ENCODE measurements around the gene ETFDH.
A peak's percentile ranks its signal among the peaks of the same experiment; 100 is the strongest.

The ETFDH gene

DNA sequence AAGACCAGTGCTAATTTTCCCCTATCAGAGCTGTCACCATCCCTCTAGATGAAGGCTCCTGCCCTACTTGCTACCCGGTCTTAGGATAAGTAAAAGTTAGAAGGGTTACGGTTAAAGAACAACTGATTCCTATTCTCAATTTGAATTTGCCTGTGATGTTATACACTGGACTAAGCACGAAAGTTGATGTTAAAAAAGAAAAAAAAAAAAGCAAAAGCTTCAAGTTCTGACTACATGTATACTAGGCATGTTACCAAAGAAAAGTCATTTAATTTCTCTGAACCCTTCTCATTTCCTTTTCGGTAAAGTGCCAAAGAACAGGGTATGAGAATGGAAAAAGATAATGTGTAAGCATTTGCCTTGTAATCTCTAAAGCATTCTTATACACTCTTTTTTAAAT, 52.5 kb downstream of the ETFDH start:
- H3K4me3 ChIP-seq (ENCODE audit: control insufficient read depth, low read depth, low read length): no peak overlapping the region
- no peak for TF ChIP-seq CTCF (IDR thresholded peaks at IDR 0.05; ENCODE audit: control insufficient read depth, insufficient read depth, low read depth, low read length, missing control alignments)
- no peak for DNase-seq (ENCODE audit: low read depth)

DNA sequence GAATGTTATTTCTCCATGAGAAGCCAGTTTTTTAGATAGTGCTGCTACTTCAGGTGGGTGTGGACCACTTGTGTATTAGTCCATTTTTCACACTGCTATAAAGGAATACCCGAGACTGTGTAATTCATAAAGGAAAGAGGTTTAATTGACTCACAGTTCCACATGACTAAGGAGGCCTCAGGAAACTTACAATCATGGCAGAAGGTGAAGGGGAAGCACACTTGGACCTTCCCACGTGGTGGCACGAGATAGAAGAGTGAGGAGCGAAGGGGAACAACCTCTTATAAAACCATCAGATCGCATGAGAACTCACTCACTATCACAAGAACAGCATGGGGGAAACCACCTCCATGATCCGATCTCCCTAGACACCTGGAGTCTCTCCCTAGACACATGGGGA, 54.5 kb downstream of the ETFDH start:
- no peak for DNase-seq (ENCODE audit: low read depth)
- H3K4me3 ChIP-seq (ENCODE audit: control insufficient read depth, low read depth, low read length): no peak overlapping the region
- no peak for TF ChIP-seq CTCF (IDR thresholded peaks at IDR 0.05; ENCODE audit: control insufficient read depth, insufficient read depth, low read depth, low read length, missing control alignments)

DNA sequence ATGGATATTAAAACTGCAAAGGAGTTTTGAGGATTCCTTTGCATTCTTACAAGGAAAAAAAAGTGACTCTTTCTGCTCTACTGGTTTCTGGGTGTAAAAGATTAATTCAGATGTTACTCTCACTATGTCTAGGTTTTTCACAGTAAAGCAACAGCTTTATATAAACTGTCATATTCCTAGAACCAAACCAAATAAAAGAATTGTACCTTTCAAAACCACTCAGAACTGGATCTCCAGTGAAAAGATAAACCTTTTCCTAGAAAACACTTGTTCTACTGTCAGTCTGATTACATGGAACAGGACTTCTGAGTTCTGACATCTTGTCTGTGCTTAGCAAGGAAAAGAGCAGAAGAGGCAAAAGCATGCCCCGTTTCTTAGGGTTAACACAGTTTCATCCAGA, 56.1 kb downstream of the ETFDH start:
- TF ChIP-seq CTCF (IDR thresholded peaks at IDR 0.05; ENCODE audit: control insufficient read depth, insufficient read depth, low read depth, low read length, missing control alignments): no peak
- H3K4me3 ChIP-seq (ENCODE audit: control insufficient read depth, low read depth, low read length): no peak overlapping the region
- no peak for DNase-seq (ENCODE audit: low read depth)

- DNase-seq (ENCODE audit: low read depth): peak; percentile 48
- H3K4me3 ChIP-seq (ENCODE audit: control insufficient read depth, low read depth, low read length): no peak overlapping the region
- TF ChIP-seq CTCF (IDR thresholded peaks at IDR 0.05; ENCODE audit: control insufficient read depth, insufficient read depth, low read depth, low read length, missing control alignments): peak; percentile 95
Observed at GRCh38 chr4:158729716-158730559, 57.8 kb downstream of the ETFDH start.

DNA sequence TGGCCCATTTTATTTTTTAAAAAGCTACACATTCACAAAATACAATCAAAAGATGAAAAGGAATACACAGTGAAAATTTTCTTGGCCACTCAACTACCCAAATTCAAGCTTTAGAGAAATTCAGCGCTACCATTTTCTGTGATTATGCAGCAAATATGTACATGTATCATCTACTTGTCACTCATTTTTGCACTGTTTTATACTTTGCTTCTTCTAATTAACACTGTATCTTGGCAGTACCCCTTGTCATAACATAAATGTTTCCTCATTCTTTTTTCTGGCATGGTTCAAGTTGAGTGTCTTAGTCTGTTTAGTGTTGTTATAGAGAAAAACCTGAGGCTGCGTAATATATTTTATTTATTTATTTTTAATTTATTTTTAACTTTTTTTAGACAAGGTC, 66.8 kb downstream of the ETFDH start:
- no peak overlapping the region for H3K4me3 ChIP-seq (ENCODE audit: control insufficient read depth, low read depth, low read length)
- no peak for TF ChIP-seq CTCF (IDR thresholded peaks at IDR 0.05; ENCODE audit: control insufficient read depth, insufficient read depth, low read depth, low read length, missing control alignments)

DNA sequence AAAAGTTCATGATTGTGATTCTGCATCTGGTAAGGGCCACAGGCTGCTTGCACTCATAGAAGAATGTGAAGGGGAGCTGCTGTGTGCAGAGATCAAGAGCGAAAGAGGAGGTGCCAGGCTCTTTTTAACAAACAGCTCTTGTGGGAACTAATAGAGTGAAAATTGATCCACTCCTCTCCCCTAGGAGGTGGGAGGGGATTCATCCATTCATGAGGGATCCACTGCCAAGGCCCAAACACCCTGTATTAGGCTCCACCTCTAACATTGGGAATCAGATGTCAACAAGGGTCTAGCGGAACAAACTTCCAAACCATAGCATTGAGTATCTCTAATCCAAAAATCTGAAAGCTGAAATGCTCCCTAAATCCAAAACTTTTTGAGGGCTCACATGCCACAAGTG, 67.5 kb downstream of the ETFDH start:
- TF ChIP-seq CTCF (IDR thresholded peaks at IDR 0.05; ENCODE audit: control insufficient read depth, insufficient read depth, low read depth, low read length, missing control alignments): no peak
- no peak for DNase-seq (ENCODE audit: low read depth)
- H3K4me3 ChIP-seq (ENCODE audit: control insufficient read depth, low read depth, low read length): no peak overlapping the region

More for the DNA sequence above, 66.8 kb downstream of the ETFDH start:
- DNase-seq (ENCODE audit: low read depth): no peak

All from AG09309 (cell line).